GM12872 (cell line): ENCODE measurements around the gene ZC3H18.

ENCODE experiments used
- TF ChIP-seq, protein P1 (sequence below): IDR thresholded peaks from 3 replicates; pipeline ENCODE4 v1.5.1; 2011; ENCODE audit warnings: low read depth, mild to moderate bottlenecking, low read length, moderate library complexity; ENCODE audit not compliant: insufficient read depth

ZC3H18 gene

DNA sequence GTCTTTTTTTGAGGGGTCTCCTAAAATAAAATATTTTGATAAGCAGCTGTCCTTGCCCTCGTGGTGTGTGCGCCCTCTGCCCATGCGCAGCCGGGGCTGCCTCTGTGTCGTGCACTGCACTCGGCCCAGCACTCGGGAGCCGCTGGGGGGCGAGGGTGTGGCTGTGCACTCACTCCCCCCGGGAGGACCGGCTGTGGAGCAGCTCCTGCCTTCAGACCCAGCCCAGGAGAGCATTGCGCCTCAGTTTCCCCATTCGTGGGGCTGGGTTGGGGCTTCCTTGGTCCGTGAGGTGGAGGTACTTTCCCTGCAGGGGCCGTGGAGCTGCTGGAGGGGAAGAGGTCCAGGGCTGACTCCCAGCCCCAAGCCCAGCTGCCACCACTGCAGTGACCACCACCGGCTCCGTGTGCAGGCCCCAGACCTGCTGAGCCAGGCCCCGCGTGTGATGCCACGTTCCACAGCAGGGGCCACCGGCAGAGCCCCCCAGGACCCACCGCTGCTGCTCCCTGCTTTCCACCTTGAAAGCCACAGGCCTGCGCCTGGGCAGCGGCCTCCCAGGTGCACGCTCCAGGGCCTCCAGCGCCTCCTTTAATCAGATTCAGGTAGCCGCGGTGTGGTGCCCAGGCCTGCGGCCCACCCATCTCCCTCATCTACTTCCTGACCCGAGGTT is 61.9 kb downstream of the ZC3H18 start:
- TF ChIP-seq, protein P1, sequence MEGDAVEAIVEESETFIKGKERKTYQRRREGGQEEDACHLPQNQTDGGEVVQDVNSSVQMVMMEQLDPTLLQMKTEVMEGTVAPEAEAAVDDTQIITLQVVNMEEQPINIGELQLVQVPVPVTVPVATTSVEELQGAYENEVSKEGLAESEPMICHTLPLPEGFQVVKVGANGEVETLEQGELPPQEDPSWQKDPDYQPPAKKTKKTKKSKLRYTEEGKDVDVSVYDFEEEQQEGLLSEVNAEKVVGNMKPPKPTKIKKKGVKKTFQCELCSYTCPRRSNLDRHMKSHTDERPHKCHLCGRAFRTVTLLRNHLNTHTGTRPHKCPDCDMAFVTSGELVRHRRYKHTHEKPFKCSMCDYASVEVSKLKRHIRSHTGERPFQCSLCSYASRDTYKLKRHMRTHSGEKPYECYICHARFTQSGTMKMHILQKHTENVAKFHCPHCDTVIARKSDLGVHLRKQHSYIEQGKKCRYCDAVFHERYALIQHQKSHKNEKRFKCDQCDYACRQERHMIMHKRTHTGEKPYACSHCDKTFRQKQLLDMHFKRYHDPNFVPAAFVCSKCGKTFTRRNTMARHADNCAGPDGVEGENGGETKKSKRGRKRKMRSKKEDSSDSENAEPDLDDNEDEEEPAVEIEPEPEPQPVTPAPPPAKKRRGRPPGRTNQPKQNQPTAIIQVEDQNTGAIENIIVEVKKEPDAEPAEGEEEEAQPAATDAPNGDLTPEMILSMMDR: no peak

DNA sequence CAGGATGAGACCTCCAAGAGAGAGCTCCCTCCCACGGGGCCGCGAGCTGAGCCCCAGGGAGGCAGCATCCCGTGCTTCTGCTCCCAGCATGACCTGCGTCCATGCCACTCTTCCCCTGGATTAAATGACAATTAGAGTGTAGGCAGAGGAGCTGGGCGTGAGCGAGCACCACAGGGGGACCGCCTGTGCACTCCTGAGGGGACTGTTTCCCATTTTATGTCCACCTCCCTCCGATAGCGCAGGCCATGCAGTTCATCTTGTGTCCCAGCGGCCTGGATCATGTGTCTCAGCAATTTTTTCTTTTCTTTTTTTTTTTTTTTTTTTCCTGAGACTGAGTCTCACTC is 62.4 kb downstream of the ZC3H18 start:
- TF ChIP-seq, protein P1: no peak

DNA sequence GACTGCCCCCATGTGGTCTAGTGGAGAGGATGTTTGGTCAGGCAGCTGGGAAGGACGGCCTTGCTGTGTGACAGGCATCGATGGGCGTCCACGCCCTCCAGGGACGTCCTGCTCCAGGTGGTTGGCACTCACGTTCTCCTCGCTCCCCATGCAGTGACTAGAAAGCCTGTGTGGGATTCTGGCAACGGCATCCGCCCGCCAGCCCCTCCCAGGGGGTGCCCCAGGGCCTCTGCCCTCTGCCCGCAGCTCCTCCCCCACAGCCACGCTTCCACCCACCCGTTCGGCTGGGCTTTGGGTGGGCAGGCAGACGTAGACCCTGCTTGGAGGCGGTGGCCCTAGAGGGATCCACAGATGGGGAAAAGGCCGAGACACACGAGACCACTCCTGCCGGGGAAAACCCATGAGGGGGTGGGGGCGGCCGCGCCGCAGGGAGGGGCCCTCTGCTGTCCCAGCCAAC is 63.5 kb downstream of the ZC3H18 start:
- TF ChIP-seq, protein P1: peak; percentile 70

DNA sequence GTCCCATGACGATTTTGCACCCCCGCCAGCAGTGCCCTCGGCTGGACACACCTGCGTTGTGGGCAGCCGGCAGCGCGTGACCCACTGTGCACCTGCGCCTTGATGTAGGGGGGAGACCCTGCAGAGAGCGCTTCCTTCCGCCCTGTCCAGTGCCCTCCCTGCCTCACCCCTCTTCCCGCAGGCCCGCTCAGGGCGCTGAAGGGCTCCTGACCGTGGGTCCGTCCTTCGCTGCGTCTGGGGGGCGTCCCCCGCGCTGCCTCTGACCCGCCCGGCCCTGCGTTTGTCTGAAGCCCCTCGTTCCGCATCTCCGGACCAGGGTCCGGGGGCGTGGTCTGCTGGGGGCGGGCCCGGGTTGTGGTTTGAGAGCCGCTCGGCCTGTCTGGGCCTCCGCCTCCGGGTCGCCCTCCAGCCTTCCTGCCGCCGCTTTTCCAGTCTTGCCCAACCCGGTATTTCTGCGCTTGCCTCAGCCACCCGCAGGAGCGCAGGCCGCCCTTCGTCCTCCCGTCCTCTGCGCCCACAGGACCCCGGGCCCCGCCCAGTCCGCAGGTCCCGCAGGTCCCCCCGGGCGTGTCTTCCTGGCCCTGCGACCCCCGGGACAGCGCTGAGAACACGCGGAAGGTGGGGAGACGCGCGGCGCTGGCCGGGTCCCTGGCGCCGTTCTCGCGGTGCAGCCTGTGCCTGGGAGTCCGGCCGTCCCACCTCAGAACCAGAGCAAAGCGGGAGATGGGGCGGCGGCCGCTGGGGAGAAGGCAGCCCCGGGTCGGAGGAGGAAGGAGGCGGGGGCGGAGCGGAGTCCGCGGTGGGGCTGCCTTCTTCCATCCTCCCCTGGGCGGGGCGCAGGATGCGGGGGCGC is 64.2 kb downstream of the ZC3H18 start:
- TF ChIP-seq, protein P1: no peak

DNA sequence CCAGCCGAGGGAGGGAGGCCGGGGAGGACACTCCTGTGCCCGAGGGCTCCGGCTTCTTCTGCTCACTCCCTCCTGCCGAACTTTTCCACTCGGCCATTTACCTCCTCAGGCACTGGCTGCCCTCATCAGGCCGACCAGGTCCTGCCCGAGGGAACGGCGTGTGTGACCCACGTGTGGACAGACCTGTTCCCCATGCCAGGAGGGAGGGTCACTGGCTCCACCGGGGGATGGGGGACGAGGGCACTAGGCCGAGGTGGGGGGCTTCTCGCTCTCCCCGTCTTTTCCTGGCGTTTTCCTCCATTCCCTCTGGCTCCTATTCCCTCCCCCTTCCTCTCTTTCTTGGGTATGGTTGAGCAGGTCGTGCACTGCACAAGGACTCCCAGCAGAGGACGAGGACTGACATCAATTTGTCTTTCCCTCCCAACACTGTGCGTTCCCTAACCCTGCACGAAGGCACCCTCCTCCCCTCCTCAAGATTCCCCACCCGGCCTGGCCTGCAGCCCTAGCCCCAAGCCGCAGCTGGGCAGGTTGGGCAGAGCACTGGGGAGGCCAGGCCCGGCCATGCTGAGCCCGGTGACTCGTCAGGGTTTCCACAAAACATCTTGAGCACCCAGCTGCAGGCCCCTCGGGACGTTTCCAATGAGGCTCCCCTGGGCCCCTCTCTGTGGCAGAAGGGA is 64.9 kb downstream of the ZC3H18 start:
- TF ChIP-seq, protein P1: no peak

DNA sequence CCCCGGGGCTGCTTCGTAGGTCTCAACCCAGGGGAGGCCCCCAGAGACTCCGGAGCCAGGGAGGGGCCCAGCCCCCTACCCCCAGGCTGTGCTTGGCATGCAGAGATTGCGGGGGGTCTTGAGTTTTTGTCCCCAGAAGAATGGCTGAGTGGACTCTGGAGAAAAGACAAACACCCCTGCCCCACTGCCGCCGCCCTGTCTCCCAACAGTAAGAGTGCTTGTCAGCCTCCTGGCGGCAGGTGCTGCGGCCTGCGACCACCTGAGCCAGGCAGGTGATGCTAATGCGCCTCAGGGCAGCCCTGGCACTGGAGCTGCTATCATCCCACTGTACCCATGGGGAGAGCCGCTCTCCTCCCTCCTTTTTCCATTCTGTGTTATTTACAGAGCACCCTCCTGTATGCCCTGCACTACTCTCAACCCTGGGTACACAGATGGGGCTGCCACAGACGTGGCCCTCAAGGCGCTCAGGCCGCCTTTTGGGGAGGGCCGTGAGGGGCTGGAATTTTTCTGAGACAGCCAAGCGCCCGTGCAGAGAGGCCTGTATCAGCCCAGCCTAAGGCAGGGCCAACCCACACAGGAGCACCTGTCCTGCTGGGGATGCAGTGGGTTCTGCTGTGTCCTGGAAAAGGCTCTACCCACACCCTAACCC is 65.6 kb downstream of the ZC3H18 start:
- TF ChIP-seq, protein P1: 0 out of 3 replicates have a peak, but pooled peaks have one; percentile 9
